NCI-H82 treated with DMSO at 0.1 percent for 48 hours (cell line): ENCODE measurements around the gene RO60.

ENCODE experiments used
- DNase-seq: peaks from one replicate; lab custom pipeline; 2025; ENCODE audit not compliant: unreplicated experiment; lab: John Stamatoyannopoulos, UW

RO60 gene

DNA sequence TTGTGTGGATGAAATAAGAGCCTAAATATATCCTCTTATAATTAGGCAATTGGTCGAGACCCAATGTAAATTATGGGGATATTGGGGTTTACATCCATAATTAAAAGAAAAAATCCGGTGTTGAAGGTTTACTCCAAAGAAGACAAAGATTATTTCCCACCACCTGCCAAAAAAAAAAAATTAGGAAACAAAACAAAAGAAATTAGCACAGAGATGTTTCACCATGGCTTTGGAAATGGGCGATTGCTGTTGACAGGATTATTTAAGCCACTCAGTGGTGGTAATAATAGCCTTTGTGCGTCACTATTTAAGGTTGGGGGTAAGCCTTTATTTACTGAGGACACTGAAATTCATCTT is 46.4 kb downstream of the RO60 start:
- no peak for DNase-seq

DNA sequence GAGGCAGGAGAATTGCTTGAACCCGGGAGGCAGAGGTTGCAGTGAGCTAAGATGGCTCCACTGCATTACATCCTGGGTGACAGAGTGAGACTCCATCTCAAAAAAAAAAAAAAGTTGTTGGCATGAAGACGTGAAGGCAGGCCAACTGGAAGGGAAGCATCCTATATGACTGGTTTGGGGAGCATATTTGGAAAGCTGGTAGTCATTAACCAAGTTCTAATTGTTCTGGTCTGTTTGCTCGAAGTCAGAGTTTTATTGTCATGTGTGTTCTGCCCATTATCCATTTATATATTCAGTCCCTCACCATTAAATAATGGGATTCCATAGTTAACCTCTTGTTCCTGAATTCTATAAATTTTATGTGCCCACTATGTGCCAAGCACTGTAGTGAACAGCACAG is 49.1 kb downstream of the RO60 start:
- DNase-seq, result no peak
